ENCODE data around the gene ZP2. TPM values are rescaled to one million over a fixed set of nuclear protein-coding genes. Genes with fewer than 3 reads are reported as not detected.

ZP2 gene
- total and polyA plus RNA-seq, 9 of the 15 experiments (the other 6 are each of a cell fraction or from before 2014, with no cell fraction given): not detected

- TF ChIP-seq CREB3L1 (IDR thresholded peaks at IDR 0.05; ENCODE audit: borderline replicate concordance, low read depth): no peak
These were observed 42.1 kb upstream of the ZP2 start (continued) for GRCh38 chr16:21253470-21253869.

- POLR2A ChIA-PET: interaction anchor here (1.3 kb wide), 1 partner anchor 8 kb away, joined by 3 read pairs; no protein-coding TSS in a partner anchor
- no peak for ATAC-seq
- H3K4me3 ChIP-seq: no peak overlapping the region
- no peak overlapping the region for H3K4me2 ChIP-seq (ENCODE audit: insufficient read depth, low read length)
- CTCF ChIA-PET (ENCODE audit: low intra/inter-chr PET ratio): no interaction called here
- no TSS peak for BruUV-seq (replicated peaks)
- no peak overlapping the region for H2AFZ ChIP-seq (ENCODE audit: low read depth, low read length)
- in situ Hi-C loops (cut with MboI) (no loop called here), intact Hi-C loops (cut with micrococcal nuclease) (no loop called here)
- peaks cover 7 to 17% of the 10 kb centered on the region in 2 experiments for H3K27me3 ChIP-seq (ENCODE audit: control insufficient read depth in 2 of 2, insufficient read depth in 2 of 2, low read length in 2 of 2)
- FAIRE-seq: no peak
- no peak overlapping the region for H3K27ac ChIP-seq (ENCODE audit: extremely low read depth, low read depth, low read length)
- H3K79me2 ChIP-seq (ENCODE audit: control insufficient read depth, insufficient read depth, low read length): no peaks in the 10 kb centered on the region
- no peaks in the 10 kb centered on the region for H4K20me1 ChIP-seq (replicated peaks; ENCODE audit: control insufficient read depth, insufficient read depth, low read length)
- no peaks in the 10 kb centered on the region for H3K4me1 ChIP-seq (replicated peaks in 1 of 2; ENCODE audit: control insufficient read depth in 2 of 2, insufficient read depth in 2 of 2, low read length in 2 of 2)
- H3K36me3 ChIP-seq (ENCODE audit: control insufficient read depth, insufficient read depth, low read length): no peaks in the 10 kb centered on the region
- 0% methylated on average over 15 of the region's 15 CpGs for WGBS (ENCODE audit: insufficient coverage, low coverage, missing lambda C conversion rate)
- H3K9me3 ChIP-seq (replicated peaks; ENCODE audit: control insufficient read depth, insufficient read depth, low read depth, low read length): no peaks in the 10 kb centered on the region
- no peak for DNase-seq (ENCODE audit: extremely low read depth in 1 of 4, low spot score in 3 of 4)
- no peak overlapping the region for H3K9ac ChIP-seq (ENCODE audit: insufficient read depth in 1 of 2, low read depth in 2 of 2, low read length in 2 of 2)
- H3K9me1 ChIP-seq (ENCODE audit: control insufficient read depth, insufficient read depth, low read length): no peaks in the 10 kb centered on the region
- TF ChIP-seq E2F5 (CRISPR knock-in tag; IDR thresholded peaks at IDR 0.05): no peak
- TF ChIP-seq CCNT2 (IDR thresholded peaks at IDR 0.05; ENCODE audit: borderline replicate concordance, extremely low read depth, insufficient read length, low read depth, low read length): no peak
- TF ChIP-seq ARID2 (IDR thresholded peaks at IDR 0.05): no peak
- no peak for TF ChIP-seq ZBTB5 (IDR thresholded peaks at IDR 0.05)
- no peak for TF ChIP-seq GMEB1 (CRISPR knock-in tag; IDR thresholded peaks at IDR 0.05)
- no peak for TF ChIP-seq TRIM25 (IDR thresholded peaks at IDR 0.05; ENCODE audit: borderline replicate concordance)
- TF ChIP-seq NEUROD1 (IDR thresholded peaks at IDR 0.05; ENCODE audit: borderline replicate concordance, low read depth, low read length, partially characterized antibody): no peak
- TF ChIP-seq SETDB1 (IDR thresholded peaks at IDR 0.05; ENCODE audit: low read length): no peak
- no peak for TF ChIP-seq NFXL1 (CRISPR knock-in tag; IDR thresholded peaks at IDR 0.05)
- no peak for TF ChIP-seq ZNF3 (CRISPR knock-in tag; IDR thresholded peaks at IDR 0.05)
These were observed 38.9 kb upstream of the ZP2 start for GRCh38 chr16:21250072-21250923.
